ENCODE results near the gene TAS2R60.

DNA sequence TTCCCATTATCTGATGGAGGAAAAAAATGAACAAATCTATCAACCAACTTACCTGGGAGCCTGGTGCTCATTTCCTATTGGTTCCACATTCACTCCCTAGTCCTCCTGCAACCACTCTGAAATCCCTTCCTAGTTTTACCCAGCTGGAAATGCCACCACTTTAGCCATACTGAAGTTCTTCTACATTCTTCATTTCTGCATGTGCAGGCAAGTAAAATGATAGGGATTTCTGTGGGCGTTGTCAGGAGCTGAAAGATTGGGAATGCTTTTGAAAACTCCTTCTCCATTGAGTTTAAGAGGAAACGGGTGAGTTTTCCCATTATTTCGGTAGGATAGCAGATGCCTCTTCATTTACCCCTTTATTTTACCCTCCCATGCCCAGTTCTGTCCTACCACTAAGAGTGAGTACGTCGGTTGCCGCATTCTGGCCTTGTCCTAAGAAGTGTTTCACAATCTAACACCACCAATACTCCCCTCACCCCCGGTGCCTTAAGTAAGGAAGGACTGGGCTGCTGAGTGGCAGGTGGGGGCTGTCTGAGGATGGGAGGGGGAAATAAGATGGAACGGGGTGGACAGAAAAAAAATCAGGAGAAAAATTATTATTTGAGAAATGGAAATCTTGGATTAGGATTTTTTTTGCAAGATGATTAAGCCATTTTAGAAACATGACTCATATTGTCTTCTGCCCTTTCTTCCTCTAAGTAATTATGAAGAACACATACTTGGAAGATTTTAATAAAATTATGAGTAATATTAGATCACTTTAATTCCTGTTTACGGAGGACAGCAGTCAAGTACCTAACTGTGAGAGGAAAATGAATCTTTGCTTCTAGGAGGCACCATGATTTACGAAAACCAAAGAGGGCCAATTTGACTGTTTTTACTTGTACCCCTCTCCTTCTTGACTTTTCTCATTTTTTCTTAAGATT is 13.2 kb upstream of the TAS2R60 start:
- TF ChIP-seq, protein P1, sequence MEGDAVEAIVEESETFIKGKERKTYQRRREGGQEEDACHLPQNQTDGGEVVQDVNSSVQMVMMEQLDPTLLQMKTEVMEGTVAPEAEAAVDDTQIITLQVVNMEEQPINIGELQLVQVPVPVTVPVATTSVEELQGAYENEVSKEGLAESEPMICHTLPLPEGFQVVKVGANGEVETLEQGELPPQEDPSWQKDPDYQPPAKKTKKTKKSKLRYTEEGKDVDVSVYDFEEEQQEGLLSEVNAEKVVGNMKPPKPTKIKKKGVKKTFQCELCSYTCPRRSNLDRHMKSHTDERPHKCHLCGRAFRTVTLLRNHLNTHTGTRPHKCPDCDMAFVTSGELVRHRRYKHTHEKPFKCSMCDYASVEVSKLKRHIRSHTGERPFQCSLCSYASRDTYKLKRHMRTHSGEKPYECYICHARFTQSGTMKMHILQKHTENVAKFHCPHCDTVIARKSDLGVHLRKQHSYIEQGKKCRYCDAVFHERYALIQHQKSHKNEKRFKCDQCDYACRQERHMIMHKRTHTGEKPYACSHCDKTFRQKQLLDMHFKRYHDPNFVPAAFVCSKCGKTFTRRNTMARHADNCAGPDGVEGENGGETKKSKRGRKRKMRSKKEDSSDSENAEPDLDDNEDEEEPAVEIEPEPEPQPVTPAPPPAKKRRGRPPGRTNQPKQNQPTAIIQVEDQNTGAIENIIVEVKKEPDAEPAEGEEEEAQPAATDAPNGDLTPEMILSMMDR (IDR thresholded peaks at IDR 0.05), result no peak
- no peak for TF ChIP-seq POLR2AphosphoS5 (IDR thresholded peaks at IDR 0.05)
- TF ChIP-seq POLR2A (IDR thresholded peaks at IDR 0.05; ENCODE audit: low read depth), result no peak

Data from esophagus muscularis mucosa (tissue), 3 donors.